Omental fat pad (tissue), 4 donors: ENCODE measurements around the gene PRR30. TPM values are rescaled to one million over a fixed set of nuclear protein-coding genes. Genes with fewer than 3 reads are reported as not detected.

Experiments used
- ATAC-seq: fragments of 150-250 bp; one replicate; pipeline ENCODE4 v1.9.1; 2016; ENCODE audit warnings: mild to moderate bottlenecking, moderate library complexity; ENCODE audit not compliant: low FRiP score
- DNase-seq: peaks from one replicate; pipeline ENCODE4 v3.0.0-alpha.2; 2019; ENCODE audit warnings: low spot score
- CTCF ChIP-seq, 3 donors: fragments of 450-650 bp; IDR thresholded peaks; one replicate each; pipeline ENCODE4 v1.5.1; 2016 to 2017; ENCODE audit warnings: antibody characterized with exemption in 3 of 3, mild to moderate bottlenecking in 3 of 3, moderate library complexity in 2 of 3
- total RNA-seq, 4 donors: library from RNA; depleted of rRNA; stranded (reverse); fragments of >200 nt; gene quantifications; one replicate each; pipeline ENCODE4 v1.1.0, GENCODE V29; 2016

PRR30 gene
- not detected for total RNA-seq

DNA sequence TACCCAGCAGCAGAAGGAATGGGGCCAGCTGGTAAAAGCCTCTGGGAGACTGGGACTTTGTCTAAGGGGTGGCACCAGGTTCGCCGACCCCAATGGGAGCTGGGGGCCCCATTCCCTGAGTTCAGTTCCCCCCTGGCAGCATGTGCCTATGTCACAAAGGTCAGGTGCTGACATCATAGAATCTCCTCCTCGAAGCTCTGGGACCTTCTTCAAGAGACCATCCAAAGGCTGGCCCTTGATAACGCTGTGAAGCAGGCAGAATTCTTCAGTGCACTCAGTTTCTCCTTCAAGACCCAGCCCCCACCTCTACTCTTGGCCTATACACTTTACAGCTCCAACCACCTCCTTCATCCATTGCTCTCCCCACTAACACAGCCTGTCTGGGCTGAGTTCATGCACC lies at the start of gene PRR30:
Gene PRR30, minus strand, starts transcription at position 101 of the 400 bp plus-strand sequence. CDS start 1,081 bp downstream, outside the sequence.
- no peak for TF ChIP-seq CTCF (IDR thresholded peaks at IDR 0.05)
- ATAC-seq: no peak

DNA sequence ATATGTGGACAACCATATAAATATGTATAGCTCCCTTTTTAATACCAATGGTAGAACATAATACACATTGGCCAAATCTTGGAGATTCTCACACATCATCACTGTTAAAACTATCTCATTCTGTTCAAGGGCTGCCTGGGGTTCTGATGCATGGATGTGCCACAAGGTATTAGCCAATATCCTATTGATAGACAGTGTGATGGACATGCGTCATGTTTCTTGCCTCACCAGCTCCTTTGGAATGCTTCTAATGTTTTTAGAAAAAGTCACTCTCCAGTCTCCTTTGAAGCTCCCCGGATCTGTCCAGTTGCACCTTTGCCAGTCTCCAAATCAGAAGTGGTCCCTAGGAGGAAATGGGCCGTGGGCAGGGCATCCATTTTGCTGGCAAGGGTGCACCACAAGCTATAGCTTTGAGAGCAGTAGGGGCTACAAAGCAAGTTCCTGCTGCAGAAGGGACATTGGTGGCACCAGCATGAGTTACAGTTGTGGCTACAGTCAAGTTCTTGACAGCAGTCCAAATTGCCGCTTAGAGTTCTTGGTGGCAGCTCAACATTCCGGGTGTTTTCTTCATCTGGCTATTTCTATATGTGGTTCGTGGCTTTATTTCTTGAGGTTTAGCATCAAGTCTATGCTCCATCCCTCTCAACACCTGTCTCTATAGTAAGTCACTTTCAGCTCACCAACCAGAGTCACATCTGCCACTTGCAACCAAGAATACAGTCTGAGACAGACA lies 47.6 kb upstream of the PRR30 start:
- no peak for TF ChIP-seq CTCF (IDR thresholded peaks at IDR 0.05)
- ATAC-seq (no peak), DNase-seq (no peak)

More for the DNA sequence above, at the start of gene PRR30:
- no peak for DNase-seq

- TF ChIP-seq CTCF (IDR thresholded peaks at IDR 0.05): no peak
- peak; percentile 76 for ATAC-seq
- DNase-seq: no peak
Observed at GRCh38 chr2:27185331-27186026, 46.3 kb upstream of the PRR30 start.

GRCh38 chr2:27184115-27184514 lies 44.9 kb upstream of the PRR30 start:
- DNase-seq: no peak
- TF ChIP-seq CTCF (IDR thresholded peaks at IDR 0.05): no peak
- no peak for ATAC-seq

GRCh38 chr2:27182346-27182745 lies 43.1 kb upstream of the PRR30 start:
- ATAC-seq (no peak), DNase-seq (no peak)
- no peak for TF ChIP-seq CTCF (IDR thresholded peaks at IDR 0.05)

DNA sequence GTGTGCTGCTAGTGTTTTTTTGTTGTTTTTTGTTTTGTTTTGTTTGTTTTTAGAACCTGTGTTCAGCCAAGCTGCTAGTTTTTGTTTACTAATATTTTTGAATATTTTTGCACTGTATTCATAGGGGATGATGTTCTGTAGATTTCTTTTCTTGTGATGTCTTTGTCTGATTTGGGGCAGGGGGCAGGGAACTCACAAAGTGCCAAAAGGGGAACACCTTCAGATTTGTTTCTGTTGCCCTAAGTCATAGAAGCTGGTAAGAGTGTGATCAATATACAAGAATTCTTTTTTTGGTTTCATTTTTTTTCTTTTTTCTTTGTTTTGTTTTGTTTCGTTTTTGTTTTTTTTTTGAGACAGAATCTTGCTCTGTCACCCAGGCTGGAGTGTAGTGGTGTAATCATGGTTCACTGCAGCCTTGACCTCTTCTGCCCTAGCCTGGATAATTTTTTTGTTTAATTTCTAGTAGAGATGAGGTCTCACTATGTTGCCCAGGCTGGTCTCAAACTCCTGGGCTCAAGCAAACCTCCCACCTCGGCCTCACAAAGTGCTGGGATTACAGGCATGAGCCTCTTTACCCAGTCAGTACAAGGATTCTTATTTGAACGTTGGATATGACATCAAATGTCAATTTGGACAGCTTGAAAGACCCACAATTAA lies 40.3 kb upstream of the PRR30 start:
- no peak for DNase-seq
- TF ChIP-seq CTCF (IDR thresholded peaks at IDR 0.05): no peak
- ATAC-seq: no peak
